IMR-90 (cell line): ENCODE results near the gene TGFB1. TPM values are rescaled to one million over a fixed set of nuclear protein-coding genes. Genes with fewer than 3 reads are reported as not detected.
A peak's percentile ranks its signal among the peaks of the same experiment; 100 is the strongest.

Source experiments
- ATAC-seq: fragments of 200-7000 bp; cut with Tn5 transposase; 2 replicates; pipeline ENCODE4 v1.9.1; 2020; ENCODE audit warnings: low read depth, mild to moderate bottlenecking, moderate library complexity
- BruUV-seq: library from RNA; stranded (reverse); fragments of 400-500 nt; replicated peaks from 2 replicates; lab custom pipeline; 2021; lab: Mats Ljungman, UMichigan
- CTCF ChIA-PET: fragments of 300-600 bp; formaldehyde crosslinking; extraction: SDS; loops from one replicate; lab custom pipeline; 2021; ENCODE audit warnings: antibody characterized with exemption; lab: Yijun Ruan, JAX
- POLR2A ChIA-PET: fragments of 300-600 bp; sonication (Branson Sonifier 250); formaldehyde crosslinking; loops from one replicate; lab custom pipeline; 2022; ENCODE audit warnings: antibody characterized with exemption; ENCODE audit not compliant: unreplicated experiment; lab: Charles Lee
- DNase-seq: peaks from one replicate; pipeline ENCODE4 v3.0.0; 2013
- H2AFZ ChIP-seq: replicated peaks from 2 replicates; pipeline ENCODE3; 2013; ENCODE audit warnings: low read length, mild to moderate bottlenecking; ENCODE audit not compliant: poor library complexity
- H2AK5ac ChIP-seq: 2 replicates; pipeline ENCODE4 v1.6.1; 2013; ENCODE audit warnings: low read depth, low read length, inconsistent platforms
- H2AK9ac ChIP-seq: replicated peaks from 2 replicates; pipeline ENCODE3; 2013; ENCODE audit warnings: mild to moderate bottlenecking, low read depth, low read length, moderate library complexity; ENCODE audit not compliant: poor library complexity
- H2BK120ac ChIP-seq: 2 replicates; pipeline ENCODE4 v1.6.1; 2013; ENCODE audit warnings: low read depth, low read length, inconsistent platforms
- H2BK15ac ChIP-seq: 3 replicates; pipeline ENCODE4 v1.6.1; 2013; ENCODE audit warnings: low read depth, low read length, inconsistent platforms
- H2BK20ac ChIP-seq: 2 replicates; pipeline ENCODE4 v1.6.1; 2013; ENCODE audit warnings: low read depth, mild to moderate bottlenecking, inconsistent platforms, low read length, moderate library complexity
- H2BK5ac ChIP-seq: 2 replicates; pipeline ENCODE4 v1.6.1; 2013; ENCODE audit warnings: mild to moderate bottlenecking, low read depth, low read length, inconsistent platforms; ENCODE audit not compliant: poor library complexity, severe bottlenecking
- H3K14ac ChIP-seq: replicated peaks from 2 replicates; pipeline ENCODE4 v1.6.1; 2013; ENCODE audit warnings: low read depth, low read length, inconsistent platforms
- H3K18ac ChIP-seq: 2 replicates; pipeline ENCODE4 v1.6.1; 2013; ENCODE audit warnings: low read depth, low read length, control low read depth
- H3K23ac ChIP-seq: 2 replicates; pipeline ENCODE4 v1.6.1; 2013; ENCODE audit warnings: low read depth, low read length, inconsistent platforms
- H3K27ac ChIP-seq: 2 replicates; pipeline ENCODE4 v1.5.1; 2013; ENCODE audit warnings: mild to moderate bottlenecking, control low read depth, low read length; ENCODE audit not compliant: insufficient read depth
- H3K27me3 ChIP-seq: 2 replicates; pipeline ENCODE4 v1.6.1; 2013; ENCODE audit warnings: low read length; ENCODE audit not compliant: control insufficient read depth, insufficient read depth
- H3K36me3 ChIP-seq: 2 replicates; pipeline ENCODE4 v1.6.1; 2013; ENCODE audit warnings: low read length, mixed read lengths; ENCODE audit not compliant: control insufficient read depth, insufficient read depth
- H3K4ac ChIP-seq: 2 replicates; pipeline ENCODE4 v1.6.1; 2013; ENCODE audit warnings: low read depth, low read length, inconsistent platforms
- H3K4me1 ChIP-seq: 2 replicates; pipeline ENCODE4 v1.6.1; 2013; ENCODE audit warnings: low read length, mixed read lengths; ENCODE audit not compliant: control insufficient read depth, insufficient read depth
- H3K4me2 ChIP-seq: 2 replicates; pipeline ENCODE4 v1.6.1; 2013; ENCODE audit warnings: low read depth, mild to moderate bottlenecking, control low read depth, low read length, moderate library complexity
- H3K4me3 ChIP-seq: 2 replicates; pipeline ENCODE4 v1.5.1; 2013; ENCODE audit warnings: low read depth, mild to moderate bottlenecking, control low read depth, low read length, moderate library complexity; ENCODE audit not compliant: insufficient read depth
- H3K56ac ChIP-seq: 2 replicates; pipeline ENCODE4 v1.6.1; 2013; ENCODE audit warnings: low read length, inconsistent platforms; ENCODE audit not compliant: insufficient read depth; ENCODE audit errors: extremely low read depth
- H3K79me1 ChIP-seq, 2 experiments: 2 replicates each; pipeline ENCODE4 v1.6.1; 2013; ENCODE audit warnings: low read length in 2 of 2, inconsistent platforms in 1 of 2, low read depth in 1 of 2
- H3K9ac ChIP-seq: 2 replicates; pipeline ENCODE4 v1.6.1; 2013; ENCODE audit warnings: low read depth, low read length, control low read depth
- H3K9me1 ChIP-seq: 2 replicates; pipeline ENCODE4 v1.6.1; 2013; ENCODE audit warnings: low read length, inconsistent platforms; ENCODE audit not compliant: insufficient read depth
- H3K9me3 ChIP-seq: 2 replicates; pipeline ENCODE4 v1.6.1; 2013; ENCODE audit warnings: low read length; ENCODE audit not compliant: control insufficient read depth, insufficient read depth
- H4K20me1 ChIP-seq: 2 replicates; pipeline ENCODE4 v1.6.1; 2013; ENCODE audit warnings: low read length, inconsistent platforms; ENCODE audit not compliant: insufficient read depth
- H4K5ac ChIP-seq: 2 replicates; pipeline ENCODE4 v1.6.1; 2013; ENCODE audit warnings: mild to moderate bottlenecking, low read depth, low read length, control low read depth
- H4K8ac ChIP-seq, 2 experiments: 2 replicates each; pipeline ENCODE4 v1.6.1; 2013; ENCODE audit warnings: low read depth in 2 of 2, low read length in 2 of 2, control low read depth in 1 of 2, inconsistent platforms in 1 of 2
- H4K91ac ChIP-seq: 2 replicates; pipeline ENCODE4 v1.6.1; 2013; ENCODE audit warnings: low read depth, low read length, inconsistent platforms; ENCODE audit not compliant: insufficient read depth
- CEBPB ChIP-seq: IDR thresholded peaks from 2 replicates; pipeline ENCODE4 v1.6.1; 2012; ENCODE audit warnings: low read depth, low read length, improper control_type of control experiment
- MXI1 ChIP-seq: IDR thresholded peaks from 2 replicates; pipeline ENCODE4 v1.6.1; 2012; ENCODE audit warnings: low read depth, mild to moderate bottlenecking, low read length, moderate library complexity, borderline replicate concordance
- SMC3 ChIP-seq: fragments of 150-350 bp; IDR thresholded peaks from 2 replicates; pipeline ENCODE4 v1.6.1; 2016; ENCODE audit warnings: low read depth, mild to moderate bottlenecking, antibody characterized with exemption, low read length, moderate library complexity
- WGBS, 2 experiments: methylation state at CpG; one replicate each; pipeline versions ENCODE4 v1.1.5 to v1.1.7; 2013; ENCODE audit warnings: missing lambda C conversion rate in 2 of 2; ENCODE audit not compliant: insufficient read length in 1 of 2; ENCODE audit errors: extremely low coverage in 2 of 2; 5-methylcytosine and 5-hydroxymethylcytosine counted together
- dilution Hi-C: fragments of 300-500 bp; cut with HindIII; formaldehyde crosslinking; loops from one replicate; pipeline ENCODE4 v1.14.3; 2018; ENCODE audit warnings: low sequenced_read_pairs; ENCODE audit not compliant: unreplicated experiment
- in situ Hi-C: fragments of 300-500 bp; cut with MboI; formaldehyde crosslinking; loops from 3 replicates; pipeline ENCODE4 v1.14.3; 2019; ENCODE audit warnings: low sequenced_read_pairs, inconsistent platforms, mixed read lengths
- intact Hi-C: fragments of 100-400 bp; cut with micrococcal nuclease; formaldehyde crosslinking; loops from 2 replicates; pipeline ENCODE4 v1.10.0; 2022
- polyA plus RNA-seq, 3 experiments: library from polyadenylated mRNA; depleted of rRNA; stranded (reverse); fragments of >200 nt; gene quantifications; 2 replicates each; pipeline ENCODE4 v1.2.3, GENCODE V29; 2012; ENCODE audit warnings: low replicate concordance in 1 of 3
- total RNA-seq: library from RNA; depleted of rRNA; stranded (reverse); fragments of >200 nt; gene quantifications from 2 replicates; pipeline ENCODE4 v1.2.3, GENCODE V29; 2012
- TF ChIP-seq, protein P1 (sequence below): fragments of 150-350 bp; IDR thresholded peaks from 2 replicates; pipeline ENCODE4 v1.6.1; 2017; ENCODE audit warnings: mild to moderate bottlenecking, antibody characterized with exemption, low read length, low read depth

TGFB1 gene
- total and polyA plus RNA-seq, 2 of the 4 experiments (the other 2 are of a cell fraction), result 3.2 to 26.7 TPM

DNA sequence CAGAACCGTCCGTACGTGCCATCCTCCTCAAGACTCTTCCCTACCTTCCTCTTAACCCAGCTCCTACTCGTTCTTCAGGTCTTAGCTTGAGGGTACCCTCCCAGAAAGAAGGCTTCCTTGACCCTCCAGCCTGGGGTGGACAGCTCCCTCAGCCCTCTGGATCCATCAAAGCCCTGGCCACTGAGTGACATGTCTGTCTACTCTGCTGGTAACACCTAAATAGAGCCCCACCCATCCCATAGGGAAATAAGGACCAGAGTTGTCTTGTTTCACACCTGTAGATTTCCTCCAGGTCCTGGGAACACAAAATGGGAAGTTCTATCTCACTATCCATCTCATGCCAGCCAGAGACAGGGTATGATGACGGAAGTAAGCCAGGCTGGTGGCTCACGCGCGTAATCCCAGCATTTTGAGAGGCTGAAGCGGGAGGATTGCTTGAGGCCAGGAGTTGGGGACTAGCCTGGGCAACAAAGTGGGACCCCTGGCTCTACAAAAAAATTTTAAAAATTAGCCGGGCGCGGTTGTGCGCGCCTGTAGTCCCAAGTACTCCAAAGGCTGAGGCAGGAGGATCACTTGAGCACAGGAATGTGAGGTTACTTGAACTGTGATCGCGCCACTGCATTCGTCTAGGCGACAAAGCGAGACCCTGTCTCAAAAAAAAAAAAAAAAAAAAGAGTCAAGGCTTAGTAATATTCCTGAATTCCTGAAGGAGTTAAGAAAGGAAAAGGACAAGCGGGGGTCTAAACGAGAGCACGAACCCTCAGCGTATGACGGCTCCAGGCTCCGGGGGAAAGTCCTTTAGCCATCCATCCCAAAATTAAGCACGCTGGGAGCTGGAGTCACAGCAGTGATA lies 44.3 kb downstream of the TGFB1 start:
- Histone ChIP-seq H4K20me1 (peaks cover 22% of the 10 kb centered on the region; the same call in 1 of the 2 replicates), H4K91ac (peak overlapping the region; percentile 94), H3K23ac (peak overlapping the region; percentile 100), H3K9me1 (no peaks in the 10 kb centered on the region; the same call in none of the 2 replicates), H2BK5ac (peak overlapping the region; percentile 93), H2AK5ac (peak overlapping the region; percentile 33), H3K27ac (peak overlapping the region; percentile 96), H2AFZ (peak overlapping the region; percentile 97), H3K4me2 (peak overlapping the region; percentile 88), H3K14ac (peak overlapping the region; percentile 100), H3K56ac (peak overlapping the region; percentile 99), H2BK15ac (peak overlapping the region; percentile 63; the same call in 2 of the 3 replicates), H2BK20ac (peak overlapping the region; percentile 72; the same call in 1 of the 2 replicates), H4K8ac (peak overlapping the region; percentile 97 to 98), H3K4me3 (peak overlapping the region; percentile 72), H4K5ac (peak overlapping the region; percentile 97), H3K27me3 (no peaks in the 10 kb centered on the region), H3K9me3 (no peaks in the 10 kb centered on the region), H3K4ac (peak overlapping the region; percentile 100), H2BK120ac (peak overlapping the region; percentile 91), H3K4me1 (peaks cover 7% of the 10 kb centered on the region), H3K36me3 (peaks cover 43% of the 10 kb centered on the region), H3K18ac (peak overlapping the region; percentile 96), H2AK9ac (peak overlapping the region; percentile 95), H3K9ac (peak overlapping the region; percentile 100), H3K79me1 (peaks cover 16 to 52% of the 10 kb centered on the region in 2 experiments; a peak in 3 of 4 replicates)
- intact Hi-C loops, result loop anchor here (1.0 to 5.0 kb wide), 4 partner anchors 43 to 335 kb away; partner anchors contain the start of genes AXL and HNRNPUL1
- ChIA-PET POLR2A (interaction anchor here (0.7 kb wide), 1 partner anchor 23 kb away, joined by 3 read pairs; no protein-coding TSS in a partner anchor), CTCF (interaction anchor here (0.6 to 1.8 kb wide), 8 partner anchors 11 to 124 kb away, joined by 3 to 8 read pairs (median 4); no protein-coding TSS in a partner anchor)
- BruUV-seq, result TSS peak; percentile 50
- DNase-seq (no peak), ATAC-seq (peak; percentile 1; the same call in 1 of the 2 replicates)
- in situ Hi-C loops, result no loop called here
- 47% methylated on average over 3 of the region's 26 CpGs; no CpG with 5 or more reads in 1 of the 2 experiments for WGBS, 2 experiments
- TF ChIP-seq MXI1 (no peak), SMC3 (no peak), CEBPB (no peak)
- TF ChIP-seq, protein P1, sequence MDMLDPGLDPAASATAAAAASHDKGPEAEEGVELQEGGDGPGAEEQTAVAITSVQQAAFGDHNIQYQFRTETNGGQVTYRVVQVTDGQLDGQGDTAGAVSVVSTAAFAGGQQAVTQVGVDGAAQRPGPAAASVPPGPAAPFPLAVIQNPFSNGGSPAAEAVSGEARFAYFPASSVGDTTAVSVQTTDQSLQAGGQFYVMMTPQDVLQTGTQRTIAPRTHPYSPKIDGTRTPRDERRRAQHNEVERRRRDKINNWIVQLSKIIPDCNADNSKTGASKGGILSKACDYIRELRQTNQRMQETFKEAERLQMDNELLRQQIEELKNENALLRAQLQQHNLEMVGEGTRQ, result no peak
- dilution Hi-C loops, result no loop called here
